Stimulated activated CD4-positive, alpha-beta T cell treated with anti-CD3 and anti-CD28 coated beads, Interleukin-15, amount 100 ng/mL, for 24 hours (primary cell): ENCODE data around the gene PDE6B.

ENCODE experiments used
- DNase-seq: peaks from one replicate; pipeline ENCODE4 v3.0.0-alpha.2; 2020

PDE6B gene

GRCh38 chr4:675036-675882, 49.9 kb downstream of the PDE6B start:
- DNase-seq: peak; percentile 31

GRCh38 chr4:675980-676870, 50.9 kb downstream of the PDE6B start:
- DNase-seq: no peak

GRCh38 chr4:676871-677235, 51.5 kb downstream of the PDE6B start:
- no peak for DNase-seq

- DNase-seq: peak; percentile 57
Measured at GRCh38 chr4:677431-678293, 52.3 kb downstream of the PDE6B start.

- no peak for DNase-seq
Measured at GRCh38 chr4:678331-679103, 53.1 kb downstream of the PDE6B start.

- no peak for DNase-seq
Measured at GRCh38 chr4:679104-679481, 53.7 kb downstream of the PDE6B start.

GRCh38 chr4:679629-680028, 54.3 kb downstream of the PDE6B start:
- no peak for DNase-seq

- no peak for DNase-seq
Measured at GRCh38 chr4:680091-680490, 54.7 kb downstream of the PDE6B start.

GRCh38 chr4:680551-680927, 55.2 kb downstream of the PDE6B start:
- DNase-seq: no peak

GRCh38 chr4:680928-681645, 55.7 kb downstream of the PDE6B start:
- peak; percentile 63 for DNase-seq

GRCh38 chr4:681736-682451, 56.5 kb downstream of the PDE6B start:
- DNase-seq: peak; percentile 36

- DNase-seq: no peak
Measured at GRCh38 chr4:682490-683172, 57.3 kb downstream of the PDE6B start.

GRCh38 chr4:683247-683897, 58.0 kb downstream of the PDE6B start:
- DNase-seq: no peak

GRCh38 chr4:683982-684622, 58.7 kb downstream of the PDE6B start:
- peak; percentile 51 for DNase-seq

GRCh38 chr4:684623-685327, 59.4 kb downstream of the PDE6B start:
- DNase-seq: no peak

GRCh38 chr4:685679-686412, 60.5 kb downstream of the PDE6B start:
- no peak for DNase-seq

- DNase-seq: no peak
Measured at GRCh38 chr4:686413-687040, 61.2 kb downstream of the PDE6B start.
